H9 (cell line): ENCODE data around the gene LIMA1. TPM values are rescaled to one million over a fixed set of nuclear protein-coding genes. Genes with fewer than 3 reads are reported as not detected.

Source experiments
- DNase-seq: peaks from one replicate; pipeline ENCODE4 v3.0.0-alpha.2; 2017
- H2AFZ ChIP-seq: one replicate; pipeline ENCODE4 v1.6.1; 2013; ENCODE audit warnings: mild to moderate bottlenecking, low read length, control low read depth, moderate library complexity
- H2AK5ac ChIP-seq: 2 replicates; pipeline ENCODE4 v1.6.1; 2013; ENCODE audit warnings: low read length, control low read depth, mixed read lengths; ENCODE audit not compliant: insufficient read length
- H2BK120ac ChIP-seq: one replicate; pipeline ENCODE4 v1.6.1; 2013; ENCODE audit warnings: low read depth, mild to moderate bottlenecking, low read length, control low read depth, inconsistent platforms; ENCODE audit not compliant: poor library complexity, severe bottlenecking
- H2BK12ac ChIP-seq: 2 replicates; pipeline ENCODE4 v1.6.1; 2013; ENCODE audit warnings: low read length, control low read depth, mixed read lengths, low read depth; ENCODE audit not compliant: insufficient read length
- H2BK15ac ChIP-seq: 2 replicates; pipeline ENCODE4 v1.6.1; 2013; ENCODE audit warnings: low read depth, low read length, control low read depth
- H2BK20ac ChIP-seq: one replicate; pipeline ENCODE4 v1.6.1; 2013; ENCODE audit warnings: low read depth, mild to moderate bottlenecking, low read length, control low read depth, inconsistent platforms; ENCODE audit not compliant: poor library complexity, severe bottlenecking
- H2BK5ac ChIP-seq: 2 replicates; pipeline ENCODE4 v1.6.1; 2013; ENCODE audit warnings: low read length, control low read depth, mixed read lengths; ENCODE audit not compliant: insufficient read length
- H3K14ac ChIP-seq: 2 replicates; pipeline ENCODE4 v1.6.1; 2013; ENCODE audit warnings: low read length, control low read depth; ENCODE audit not compliant: insufficient read depth
- H3K18ac ChIP-seq: 2 replicates; pipeline ENCODE4 v1.6.1; 2013; ENCODE audit warnings: low read depth, mild to moderate bottlenecking, mixed read lengths, low read length, control low read depth; ENCODE audit not compliant: insufficient read length
- H3K23ac ChIP-seq: 2 replicates; pipeline ENCODE4 v1.6.1; 2013; ENCODE audit warnings: low read length, control low read depth, mixed read lengths, low read depth; ENCODE audit not compliant: insufficient read length
- H3K23me2 ChIP-seq: 2 replicates; pipeline ENCODE4 v1.6.1; 2013; ENCODE audit warnings: low read depth, mild to moderate bottlenecking, mixed read lengths, low read length, control low read depth; ENCODE audit not compliant: insufficient read length, poor library complexity, severe bottlenecking
- H3K27ac ChIP-seq: 2 replicates; pipeline ENCODE4 v1.5.1; 2013; ENCODE audit warnings: low read length, control low read depth, mixed read lengths, low read depth; ENCODE audit not compliant: insufficient read length
- H3K27me3 ChIP-seq: 2 replicates; pipeline ENCODE4 v1.6.1; 2013; ENCODE audit warnings: low read length, control low read depth, inconsistent platforms; ENCODE audit not compliant: insufficient read depth
- H3K4ac ChIP-seq: 2 replicates; pipeline ENCODE4 v1.6.1; 2013; ENCODE audit warnings: low read depth, mild to moderate bottlenecking, control low read depth, inconsistent platforms, low read length, moderate library complexity
- H3K4me1 ChIP-seq: 2 replicates; pipeline ENCODE4 v1.6.1; 2013; ENCODE audit warnings: low read length, control low read depth, inconsistent platforms; ENCODE audit not compliant: insufficient read depth
- H3K4me2 ChIP-seq: 2 replicates; pipeline ENCODE4 v1.6.1; 2013; ENCODE audit warnings: low read length, control low read depth, mixed read lengths; ENCODE audit not compliant: insufficient read length, insufficient read depth
- H3K56ac ChIP-seq: 2 replicates; pipeline ENCODE4 v1.6.1; 2013; ENCODE audit warnings: low read depth, mild to moderate bottlenecking, mixed read lengths, low read length, control low read depth; ENCODE audit not compliant: insufficient read length
- H3K79me1 ChIP-seq: 2 replicates; pipeline ENCODE4 v1.6.1; 2013; ENCODE audit warnings: low read depth, mild to moderate bottlenecking, moderate library complexity, low read length, control low read depth, inconsistent platforms; ENCODE audit not compliant: insufficient read depth, poor library complexity, severe bottlenecking
- H3K79me2 ChIP-seq: 2 replicates; pipeline ENCODE4 v1.6.1; 2013; ENCODE audit warnings: low read length, control low read depth, inconsistent platforms; ENCODE audit not compliant: insufficient read depth
- H3K9ac ChIP-seq: 2 replicates; pipeline ENCODE4 v1.6.1; 2013; ENCODE audit warnings: low read length, control low read depth, mixed read lengths; ENCODE audit not compliant: insufficient read length; ENCODE audit errors: extremely low read depth
- H3K9me3 ChIP-seq: one replicate; pipeline ENCODE4 v1.6.1; 2013; ENCODE audit warnings: low read depth, low read length, inconsistent platforms; ENCODE audit not compliant: control insufficient read depth
- H3T11ph ChIP-seq: one replicate; pipeline ENCODE4 v1.6.1; 2013; ENCODE audit warnings: mild to moderate bottlenecking, low read length, control low read depth, inconsistent platforms
- H4K20me1 ChIP-seq: one replicate; pipeline ENCODE4 v1.6.1; 2013; ENCODE audit not compliant: control insufficient read depth, insufficient read length, insufficient read depth
- H4K5ac ChIP-seq: 2 replicates; pipeline ENCODE4 v1.6.1; 2013; ENCODE audit warnings: low read depth, mild to moderate bottlenecking, mixed read lengths, low read length, control low read depth; ENCODE audit not compliant: insufficient read length
- H4K8ac ChIP-seq: replicated peaks from 2 replicates; pipeline ENCODE4 v1.6.1; 2013; ENCODE audit warnings: low read length, control low read depth, mixed read lengths, low read depth; ENCODE audit not compliant: insufficient read length
- H4K91ac ChIP-seq: 2 replicates; pipeline ENCODE4 v1.6.1; 2013; ENCODE audit warnings: low read depth, mild to moderate bottlenecking, moderate library complexity, mixed read lengths, low read length, control low read depth; ENCODE audit not compliant: insufficient read length
- H3K27ac Mint-ChIP-seq, 3 experiments: 2 replicates in 2 of 3; 3 replicates in 1 of 3; pipeline ENCODE4 v1.8.0; 2020 to 2021; ENCODE audit warnings: mixed read lengths in 3 of 3, mild to moderate bottlenecking in 1 of 3, moderate library complexity in 1 of 3
- H3K27me3 Mint-ChIP-seq: 2 replicates; pipeline ENCODE4 v1.8.0; 2021; ENCODE audit warnings: low read depth, mild to moderate bottlenecking, moderate library complexity, mixed read lengths
- H3K36me3 Mint-ChIP-seq, 3 experiments: 2 replicates in 2 of 3; 3 replicates in 1 of 3; pipeline ENCODE4 v1.8.0; 2020 to 2021; ENCODE audit warnings: low read depth in 3 of 3, mixed read lengths in 3 of 3; ENCODE audit not compliant: insufficient read depth in 1 of 3
- H3K4me1 Mint-ChIP-seq, 2 experiments: 2 replicates each; pipeline ENCODE4 v1.8.0; 2020; ENCODE audit warnings: mixed read lengths in 2 of 2
- H3K4me3 Mint-ChIP-seq, 2 experiments: 2 replicates in 1 of 2; 3 replicates in 1 of 2; pipeline ENCODE4 v1.8.0; 2020 to 2021; ENCODE audit warnings: mild to moderate bottlenecking in 2 of 2, mixed read lengths in 2 of 2, moderate library complexity in 1 of 2
- H3K9me3 Mint-ChIP-seq, 2 experiments: 2 replicates in 1 of 2; 3 replicates in 1 of 2; pipeline ENCODE4 v1.8.0; 2020; ENCODE audit warnings: mild to moderate bottlenecking in 2 of 2, mixed read lengths in 2 of 2, moderate library complexity in 1 of 2
- WGBS: extraction: QIAGEN DNeasy Blood & Tissue Kit; methylation state at CpG from one replicate; pipeline ENCODE4 v1.1.7; 2013; ENCODE audit warnings: missing lambda C conversion rate, low lambda C conversion rate, mixed read lengths; ENCODE audit not compliant: insufficient read length; ENCODE audit errors: extremely low coverage; 5-methylcytosine and 5-hydroxymethylcytosine counted together
- total RNA-seq: library from RNA; stranded (reverse); gene quantifications from 2 replicates; pipeline ENCODE4 v1.2.1, GENCODE V29; 2021
- TF ChIP-seq, protein P1 (sequence below): fragments of 200-600 bp; sonication (generic); conservative IDR thresholded peaks from 3 replicates; pipeline ENCODE4 v1.8.0; 2021; ENCODE audit warnings: antibody characterized with exemption, mild to moderate bottlenecking

LIMA1 gene
- total RNA-seq, 1 experiment from 2014 or later: 40.8 TPM

DNA sequence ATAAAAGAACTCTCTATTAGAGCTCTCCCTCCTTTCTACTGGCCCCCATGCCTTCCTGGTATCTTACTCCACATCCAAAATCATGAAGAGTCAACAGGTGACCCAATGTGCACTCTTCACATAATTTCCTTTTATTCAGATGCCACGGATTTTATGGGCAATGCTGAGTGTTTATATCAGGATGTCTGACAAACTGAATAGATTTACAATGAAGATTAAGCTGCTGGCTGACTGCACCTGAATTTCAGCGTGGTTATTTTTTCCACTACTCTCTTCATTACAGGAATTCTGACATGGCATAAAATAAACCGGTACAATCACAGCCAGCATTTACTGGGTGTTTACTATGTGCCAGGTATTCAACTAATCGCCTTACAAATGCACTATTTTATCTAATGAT lies 86.8 kb downstream of the LIMA1 start:
- DNase-seq: no peak
- Histone ChIP-seq H4K20me1 (no peaks in the 10 kb centered on the region), H3K18ac (no peak overlapping the region), H2BK5ac (no peak overlapping the region), H4K91ac (no peak overlapping the region), H2AK5ac (no peak overlapping the region), H3K79me1 (no peaks in the 10 kb centered on the region), H2BK120ac (no peak overlapping the region), H3K27me3 (no peaks in the 10 kb centered on the region), H3K4me2 (no peak overlapping the region), H3K4me1 (no peaks in the 10 kb centered on the region), H3K23me2 (no peaks in the 10 kb centered on the region), H3K9me3 (no peaks in the 10 kb centered on the region), H2BK15ac (no peak overlapping the region), H3K27ac (no peak overlapping the region), H4K5ac (no peak overlapping the region), H3K23ac (no peak overlapping the region), H3K56ac (no peak overlapping the region), H2AFZ (no peak overlapping the region), H3K9ac (no peak overlapping the region), H2BK12ac (no peak overlapping the region), H4K8ac (no peak overlapping the region), H2BK20ac (no peak overlapping the region), H3K14ac (no peak overlapping the region), H3K4ac (no peak overlapping the region), H3K79me2 (no peaks in the 10 kb centered on the region), H3T11ph (no peak overlapping the region)
- H3K4me3 Mint-ChIP-seq: no peak overlapping the region
- no CpG with 5 or more reads among the region's 4 CpGs for WGBS
- H3K36me3 Mint-ChIP-seq: peaks cover 21 to 59% (median 25%) of the 10 kb centered on the region in 3 experiments; a peak in 6 of 7 replicates
- no peak overlapping the region for H3K27ac Mint-ChIP-seq
- no peaks in the 10 kb centered on the region for H3K27me3 Mint-ChIP-seq
- TF ChIP-seq, protein P1, sequence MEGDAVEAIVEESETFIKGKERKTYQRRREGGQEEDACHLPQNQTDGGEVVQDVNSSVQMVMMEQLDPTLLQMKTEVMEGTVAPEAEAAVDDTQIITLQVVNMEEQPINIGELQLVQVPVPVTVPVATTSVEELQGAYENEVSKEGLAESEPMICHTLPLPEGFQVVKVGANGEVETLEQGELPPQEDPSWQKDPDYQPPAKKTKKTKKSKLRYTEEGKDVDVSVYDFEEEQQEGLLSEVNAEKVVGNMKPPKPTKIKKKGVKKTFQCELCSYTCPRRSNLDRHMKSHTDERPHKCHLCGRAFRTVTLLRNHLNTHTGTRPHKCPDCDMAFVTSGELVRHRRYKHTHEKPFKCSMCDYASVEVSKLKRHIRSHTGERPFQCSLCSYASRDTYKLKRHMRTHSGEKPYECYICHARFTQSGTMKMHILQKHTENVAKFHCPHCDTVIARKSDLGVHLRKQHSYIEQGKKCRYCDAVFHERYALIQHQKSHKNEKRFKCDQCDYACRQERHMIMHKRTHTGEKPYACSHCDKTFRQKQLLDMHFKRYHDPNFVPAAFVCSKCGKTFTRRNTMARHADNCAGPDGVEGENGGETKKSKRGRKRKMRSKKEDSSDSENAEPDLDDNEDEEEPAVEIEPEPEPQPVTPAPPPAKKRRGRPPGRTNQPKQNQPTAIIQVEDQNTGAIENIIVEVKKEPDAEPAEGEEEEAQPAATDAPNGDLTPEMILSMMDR: no peak
- no peaks in the 10 kb centered on the region for H3K4me1 Mint-ChIP-seq
- H3K9me3 Mint-ChIP-seq: no peaks in the 10 kb centered on the region
